Astrocyte of the spinal cord (primary cell): ENCODE measurements around the gene HOXA11.
A peak's percentile ranks its signal among the peaks of the same experiment; 100 is the strongest.

Experiments
- DNase-seq: peaks from one replicate; pipeline ENCODE4 v3.0.0; 2011; ENCODE audit warnings: low read depth, low spot score
- H3K4me3 ChIP-seq: 2 replicates; pipeline ENCODE4 v1.5.1; 2011; ENCODE audit warnings: low read depth, mild to moderate bottlenecking, low read length, moderate library complexity
- CTCF ChIP-seq: IDR thresholded peaks from 2 replicates; pipeline ENCODE4 v1.5.1; 2012; ENCODE audit warnings: low read depth, mild to moderate bottlenecking, low read length, inconsistent platforms
- in situ Hi-C: cut with HindIII; loops from 2 replicates; pipeline ENCODE4 v1.10.0; 2017; ENCODE audit warnings: low sequenced_read_pairs

The HOXA11 gene

GRCh38 chr7:27163288-27164044, 21.6 kb downstream of the HOXA11 start:
- no peak for DNase-seq
- H3K4me3 ChIP-seq = peak overlapping the region; percentile 47
- in situ Hi-C loops = loop anchor here (25.0 kb wide), 1 partner anchor 776 kb away; no protein-coding TSS in a partner anchor
- TF ChIP-seq CTCF = no peak

- peak overlapping the region; percentile 47 for H3K4me3 ChIP-seq
- in situ Hi-C loops = loop anchor here (25.0 kb wide), 1 partner anchor 775 kb away; no protein-coding TSS in a partner anchor
- TF ChIP-seq CTCF = no peak
- no peak for DNase-seq
Observed at GRCh38 chr7:27162561-27163287, 22.3 kb downstream of the HOXA11 start.

GRCh38 chr7:27161721-27162560, 23.1 kb downstream of the HOXA11 start:
- TF ChIP-seq CTCF = no peak
- no peak for DNase-seq
- H3K4me3 ChIP-seq = peak overlapping the region; percentile 47
- in situ Hi-C loops = loop anchor here (25.0 kb wide), 1 partner anchor 775 kb away; no protein-coding TSS in a partner anchor

- peak overlapping the region; percentile 48 for H3K4me3 ChIP-seq
- no peak for DNase-seq
- in situ Hi-C loops = loop anchor here (25.0 kb wide), 1 partner anchor 774 kb away; no protein-coding TSS in a partner anchor
- no peak for TF ChIP-seq CTCF
Observed at GRCh38 chr7:27161214-27161720, 23.8 kb downstream of the HOXA11 start.

- in situ Hi-C loops = loop anchor here (25.0 kb wide), 1 partner anchor 773 kb away; no protein-coding TSS in a partner anchor
- H3K4me3 ChIP-seq = peak overlapping the region; percentile 48
- DNase-seq = peak; percentile 86
- peak; percentile 94 for TF ChIP-seq CTCF
Observed at GRCh38 chr7:27160546-27161213, 24.4 kb downstream of the HOXA11 start.
